GM23338 (cell line): Measurements from ENCODE around the gene FAM227B.

Experiments
- CREB1 ChIP-seq: fragments of 250-450 bp; sonication (Bioruptor Pico); IDR thresholded peaks from 2 replicates; pipeline ENCODE4 v1.5.0; 2020; ENCODE audit warnings: low read depth, mild to moderate bottlenecking, moderate library complexity
- ETS1 ChIP-seq: IDR thresholded peaks from 2 replicates; pipeline ENCODE4 v1.6.1; 2016; ENCODE audit warnings: antibody characterized with exemption
- EZH2 ChIP-seq: fragments of 200-600 bp; sonication (generic); IDR thresholded peaks from one replicate; pipeline ENCODE4 v1.8.0; 2017; ENCODE audit warnings: antibody characterized with exemption, mild to moderate bottlenecking, low read depth; ENCODE audit not compliant: unreplicated experiment
- EZH2phosphoT487 ChIP-seq: fragments of 200-600 bp; sonication (generic); IDR thresholded peaks from one replicate; pipeline ENCODE4 v1.8.1; 2018; ENCODE audit warnings: antibody characterized with exemption; ENCODE audit not compliant: unreplicated experiment
- JUNB ChIP-seq: IDR thresholded peaks from one replicate; pipeline ENCODE4 v1.6.1; 2016; ENCODE audit warnings: antibody characterized with exemption; ENCODE audit not compliant: unreplicated experiment
- POLR2AphosphoS5 ChIP-seq: IDR thresholded peaks from 2 replicates; pipeline ENCODE4 v1.6.1; 2016; ENCODE audit warnings: antibody characterized with exemption, low read depth
- REST ChIP-seq: IDR thresholded peaks from one replicate; pipeline ENCODE4 v1.6.1; 2018; ENCODE audit warnings: antibody characterized with exemption; ENCODE audit not compliant: unreplicated experiment
- STAT1 ChIP-seq: IDR thresholded peaks from one replicate; pipeline ENCODE4 v1.6.1; 2016; ENCODE audit warnings: antibody characterized with exemption; ENCODE audit not compliant: unreplicated experiment
- TF ChIP-seq, protein P1 (sequence below), 2 experiments: fragments of 200-600 bp in 1 of 2; sonication (generic) in 1 of 2; conservative IDR thresholded peaks; 2 replicates each; pipeline versions ENCODE4 v1.5.1 to v1.6.1; 2016 to 2017; ENCODE audit warnings: antibody characterized with exemption in 2 of 2, low read depth in 2 of 2, mild to moderate bottlenecking in 2 of 2, moderate library complexity in 1 of 2

GRCh38 chr15:49656734-49657133 lies 36.1 kb upstream of the FAM227B start:
- TF ChIP-seq, protein P1, sequence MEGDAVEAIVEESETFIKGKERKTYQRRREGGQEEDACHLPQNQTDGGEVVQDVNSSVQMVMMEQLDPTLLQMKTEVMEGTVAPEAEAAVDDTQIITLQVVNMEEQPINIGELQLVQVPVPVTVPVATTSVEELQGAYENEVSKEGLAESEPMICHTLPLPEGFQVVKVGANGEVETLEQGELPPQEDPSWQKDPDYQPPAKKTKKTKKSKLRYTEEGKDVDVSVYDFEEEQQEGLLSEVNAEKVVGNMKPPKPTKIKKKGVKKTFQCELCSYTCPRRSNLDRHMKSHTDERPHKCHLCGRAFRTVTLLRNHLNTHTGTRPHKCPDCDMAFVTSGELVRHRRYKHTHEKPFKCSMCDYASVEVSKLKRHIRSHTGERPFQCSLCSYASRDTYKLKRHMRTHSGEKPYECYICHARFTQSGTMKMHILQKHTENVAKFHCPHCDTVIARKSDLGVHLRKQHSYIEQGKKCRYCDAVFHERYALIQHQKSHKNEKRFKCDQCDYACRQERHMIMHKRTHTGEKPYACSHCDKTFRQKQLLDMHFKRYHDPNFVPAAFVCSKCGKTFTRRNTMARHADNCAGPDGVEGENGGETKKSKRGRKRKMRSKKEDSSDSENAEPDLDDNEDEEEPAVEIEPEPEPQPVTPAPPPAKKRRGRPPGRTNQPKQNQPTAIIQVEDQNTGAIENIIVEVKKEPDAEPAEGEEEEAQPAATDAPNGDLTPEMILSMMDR (conservative IDR thresholded peaks at IDR 0.05; ENCODE audit: low read depth in 2 of 2): no peak
- TF ChIP-seq REST: no peak
- no peak for TF ChIP-seq POLR2AphosphoS5
- TF ChIP-seq EZH2phosphoT487: no peak
- TF ChIP-seq EZH2: no peak
- no peak for TF ChIP-seq JUNB
- no peak for TF ChIP-seq CREB1
- no peak for TF ChIP-seq STAT1
- no peak for TF ChIP-seq ETS1
